Measurements from ENCODE around the gene DSCAM.
"Not testable (repeated sequence)": the region's sequence is repeated elsewhere in the genome, so short reads cannot be mapped to it uniquely, and the experiment has no call there.

- not testable (repeated sequence) for TF ChIP-seq CTCF, POLR2A (IDR thresholded peaks at IDR 0.05)
Measured at GRCh38 chr21:40439581-40439980, 407.4 kb downstream of the DSCAM start.
